Uterus (tissue), 4 donors: ENCODE data around the gene PGBD5. TPM values are rescaled to one million over a fixed set of nuclear protein-coding genes. Genes with fewer than 3 reads are reported as not detected.

Experiments
- DNase-seq, 2 donors: peaks; one replicate each; pipeline ENCODE4 v3.0.0-alpha.2; 2019 to 2020
- H3K27ac ChIP-seq, 2 donors: fragments of 200-600 bp; sonication (generic); 1 replicate in 1 of 2; 2 replicates in 1 of 2; pipeline ENCODE4 v1.5.1; 2016 to 2018
- H3K27me3 ChIP-seq, 2 donors: fragments of 200-600 bp; sonication (generic); one replicate each; pipeline ENCODE4 v1.5.1; 2018 to 2019; ENCODE audit warnings: control low read depth in 1 of 2
- H3K36me3 ChIP-seq, 2 donors: fragments of 200-600 bp; sonication (generic); one replicate each; pipeline ENCODE4 v1.5.1; 2019; ENCODE audit warnings: control low read depth in 1 of 2
- H3K4me1 ChIP-seq, 2 donors: fragments of 200-600 bp; sonication (generic); one replicate each; pipeline ENCODE4 v1.5.1; 2018 to 2019; ENCODE audit warnings: control low read depth in 1 of 2
- H3K4me3 ChIP-seq, 2 donors: fragments of 200-600 bp; sonication (generic); 1 replicate in 1 of 2; 2 replicates in 1 of 2; pipeline ENCODE4 v1.5.1; 2018 to 2019; ENCODE audit warnings: mild to moderate bottlenecking in 1 of 2
- H3K9me3 ChIP-seq, 2 donors: fragments of 200-600 bp; sonication (generic); one replicate each; pipeline ENCODE4 v1.5.1; 2019; ENCODE audit warnings: control low read depth in 1 of 2
- CTCF ChIP-seq, 4 experiments: fragments of 200-600 bp in 2 of 4; fragments of 450-650 bp in 2 of 4; sonication (generic) in 2 of 4; IDR thresholded peaks; one replicate each; pipeline ENCODE4 v1.5.1; 2016 to 2019; ENCODE audit warnings: antibody characterized with exemption in 4 of 4, mild to moderate bottlenecking in 2 of 4, moderate library complexity in 1 of 4
- POLR2A ChIP-seq, 2 donors: fragments of 450-650 bp; IDR thresholded peaks; one replicate each; pipeline ENCODE4 v1.6.1; 2016; ENCODE audit warnings: antibody characterized with exemption in 2 of 2, mild to moderate bottlenecking in 1 of 2, moderate library complexity in 1 of 2
- intact Hi-C: fragments of 100-400 bp; cut with DNase I; formaldehyde crosslinking; loops from one replicate; pipeline ENCODE4 v1.15.1; 2023; ENCODE audit warnings: low total_unique reads
- total RNA-seq, 4 donors: library from RNA; depleted of rRNA in 3 of 4; stranded (reverse); fragments of >200 nt in 3 of 4; gene quantifications; one replicate each; pipeline versions ENCODE4 v1.1.0 to v1.2.4, GENCODE V29; 2014 to 2023
- donor health status: DM: yes; HTN: yes; CAD: no.

The PGBD5 gene
- total RNA-seq, 4 donors from 2014 or later, result under 0.01 to 0.69 (median 0.11) TPM

- Histone ChIP-seq H3K4me3 (no peak overlapping the region), H3K27me3 (no peaks in the 10 kb centered on the region), H3K36me3 (no peaks in the 10 kb centered on the region), H3K27ac (no peak overlapping the region), H3K4me1 (no peaks in the 10 kb centered on the region), H3K9me3 (no peaks in the 10 kb centered on the region)
- DNase-seq, result no peak
- intact Hi-C loops, result no loop called here
- TF ChIP-seq CTCF (IDR thresholded peaks at IDR 0.05), result no peak
- no peak for TF ChIP-seq POLR2A (IDR thresholded peaks at IDR 0.05)
Observed at GRCh38 chr1:230430499-230430898, 4.4 kb upstream of the PGBD5 start.

- intact Hi-C loops, result no loop called here
- DNase-seq, result no peak
- Histone ChIP-seq H3K4me3 (no peak overlapping the region), H3K4me1 (peaks cover 0 to 7% of the 10 kb centered on the region in 2 donors), H3K27ac (no peak overlapping the region), H3K27me3 (no peaks in the 10 kb centered on the region), H3K36me3 (no peaks in the 10 kb centered on the region), H3K9me3 (no peaks in the 10 kb centered on the region)
- TF ChIP-seq POLR2A (IDR thresholded peaks at IDR 0.05), result no peak
- TF ChIP-seq CTCF (IDR thresholded peaks at IDR 0.05), result no peak
Observed at GRCh38 chr1:230429067-230429735, 3.1 kb upstream of the PGBD5 start.

- Histone ChIP-seq H3K4me3 (no peak overlapping the region), H3K27ac (no peak overlapping the region), H3K27me3 (no peaks in the 10 kb centered on the region), H3K36me3 (no peaks in the 10 kb centered on the region), H3K4me1 (peaks cover 0 to 9% of the 10 kb centered on the region in 2 donors), H3K9me3 (no peaks in the 10 kb centered on the region)
- intact Hi-C loops, result no loop called here
- no peak for DNase-seq
- TF ChIP-seq CTCF (IDR thresholded peaks at IDR 0.05) (no peak), POLR2A (IDR thresholded peaks at IDR 0.05) (no peak)
Observed at GRCh38 chr1:230427981-230428380, 1.8 kb upstream of the PGBD5 start.

- intact Hi-C loops, result no loop called here
- no peak overlapping the region for H3K4me3 ChIP-seq
- TF ChIP-seq POLR2A (IDR thresholded peaks at IDR 0.05), result no peak
- TF ChIP-seq CTCF (IDR thresholded peaks at IDR 0.05), result no peak
- H3K27me3 ChIP-seq, result no peaks in the 10 kb centered on the region
- peaks cover 0 to 9% of the 10 kb centered on the region in 2 donors for H3K4me1 ChIP-seq
- no peak for DNase-seq
- H3K36me3 ChIP-seq, result no peaks in the 10 kb centered on the region
- no peaks in the 10 kb centered on the region for H3K9me3 ChIP-seq
- no peak overlapping the region for H3K27ac ChIP-seq
Observed at GRCh38 chr1:230427094-230427876, 1.2 kb upstream of the PGBD5 start.
